Ishikawa (cell line): Measurements from ENCODE around the gene GABRR2.

ENCODE experiments used
- FOXM1 ChIP-seq: IDR thresholded peaks from 2 replicates; pipeline ENCODE4 v1.6.1; 2012; ENCODE audit warnings: low read depth, borderline replicate concordance
- TAF1 ChIP-seq: IDR thresholded peaks from 2 replicates; pipeline ENCODE4 v1.6.1; 2012; ENCODE audit warnings: low read depth, mild to moderate bottlenecking
- TCF12 ChIP-seq: IDR thresholded peaks from 2 replicates; pipeline ENCODE4 v1.6.1; 2012; ENCODE audit warnings: low read depth
- TEAD4 ChIP-seq: IDR thresholded peaks from 2 replicates; pipeline ENCODE4 v1.6.1; 2012
- TF ChIP-seq, protein P1 (sequence below): IDR thresholded peaks from 2 replicates; pipeline ENCODE4 v1.6.1; 2012
- TF ChIP-seq, protein P2 (sequence below): IDR thresholded peaks from 2 replicates; pipeline ENCODE4 v1.6.1; 2012

DNA sequence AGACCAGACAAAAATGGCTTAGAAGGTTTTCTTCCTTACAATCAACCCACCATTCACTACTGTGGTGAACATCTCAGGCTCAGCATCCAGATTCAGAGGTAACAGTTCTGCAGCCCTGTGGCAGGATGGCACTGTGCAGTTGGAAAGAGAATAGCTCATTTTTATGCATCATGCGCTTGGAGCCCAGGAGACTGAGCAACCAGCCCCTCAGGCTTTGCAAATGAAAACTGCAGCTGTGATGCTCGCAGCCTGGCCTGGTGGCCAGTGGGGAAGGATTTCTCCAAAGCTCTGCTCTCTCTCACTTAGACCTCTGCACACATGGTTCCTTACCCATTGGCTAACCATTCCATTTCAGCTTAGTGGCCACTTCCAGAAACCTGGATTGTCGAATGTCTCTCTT is 45.8 kb downstream of the GABRR2 start:
- no peak for TF ChIP-seq TCF12
- TF ChIP-seq, protein P1, sequence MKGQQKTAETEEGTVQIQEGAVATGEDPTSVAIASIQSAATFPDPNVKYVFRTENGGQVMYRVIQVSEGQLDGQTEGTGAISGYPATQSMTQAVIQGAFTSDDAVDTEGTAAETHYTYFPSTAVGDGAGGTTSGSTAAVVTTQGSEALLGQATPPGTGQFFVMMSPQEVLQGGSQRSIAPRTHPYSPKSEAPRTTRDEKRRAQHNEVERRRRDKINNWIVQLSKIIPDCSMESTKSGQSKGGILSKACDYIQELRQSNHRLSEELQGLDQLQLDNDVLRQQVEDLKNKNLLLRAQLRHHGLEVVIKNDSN, result no peak
- no peak for TF ChIP-seq FOXM1
- no peak for TF ChIP-seq TEAD4
- no peak for TF ChIP-seq TAF1
- TF ChIP-seq, protein P2, sequence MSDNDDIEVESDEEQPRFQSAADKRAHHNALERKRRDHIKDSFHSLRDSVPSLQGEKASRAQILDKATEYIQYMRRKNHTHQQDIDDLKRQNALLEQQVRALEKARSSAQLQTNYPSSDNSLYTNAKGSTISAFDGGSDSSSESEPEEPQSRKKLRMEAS, result no peak
